GM19463 (cell line): ENCODE data around the gene LMO3.

Experiments
- ATAC-seq: cut with Tn5 transposase; IDR thresholded peaks from one replicate; pipeline ENCODE4 v1.9.1; 2021; ENCODE audit warnings: mild to moderate bottlenecking, moderate library complexity; ENCODE audit not compliant: unreplicated experiment

The LMO3 gene

GRCh38 chr12:16606117-16606200 lies at the start of gene LMO3:
Gene LMO3, minus strand, starts transcription at chr12:16606162. Its CDS starts 5,302 bp downstream, at chr12:16600860.
- no peak for ATAC-seq

GRCh38 chr12:16636435-16637055 lies 30.6 kb upstream of the LMO3 start:
- peak; percentile 87 for ATAC-seq

GRCh38 chr12:16634786-16635185 lies 28.8 kb upstream of the LMO3 start:
- no peak for ATAC-seq

GRCh38 chr12:16626991-16627390 lies 21.0 kb upstream of the LMO3 start:
- no peak for ATAC-seq

GRCh38 chr12:16622338-16622737 lies 16.4 kb upstream of the LMO3 start:
- ATAC-seq = peak; percentile 73

- no peak for ATAC-seq
These were observed 13.6 kb upstream of the LMO3 start for GRCh38 chr12:16619537-16619936.

GRCh38 chr12:16618256-16618655 lies 12.3 kb upstream of the LMO3 start:
- no peak for ATAC-seq

GRCh38 chr12:16613199-16613598 lies 7.2 kb upstream of the LMO3 start:
- no peak for ATAC-seq

- no peak for ATAC-seq
These were observed 6.7 kb upstream of the LMO3 start for GRCh38 chr12:16612647-16613046.

- peak; percentile 50 for ATAC-seq
These were observed 5.2 kb upstream of the LMO3 start for GRCh38 chr12:16611146-16611545.

GRCh38 chr12:16610743-16611142 lies 4.8 kb upstream of the LMO3 start:
- ATAC-seq = no peak

- no peak for ATAC-seq
These were observed 4.1 kb upstream of the LMO3 start for GRCh38 chr12:16610001-16610585.

- ATAC-seq = no peak
These were observed 3.1 kb upstream of the LMO3 start for GRCh38 chr12:16608946-16609539.

GRCh38 chr12:16607906-16608775 lies 2.2 kb upstream of the LMO3 start:
- no peak for ATAC-seq

- no peak for ATAC-seq
These were observed 1.0 kb upstream of the LMO3 start for GRCh38 chr12:16606991-16607390.

- ATAC-seq = peak; percentile 50
These were observed 363 bp upstream of the LMO3 start for GRCh38 chr12:16606201-16606849.

- ATAC-seq = no peak
These were observed 283 bp downstream of the LMO3 start for GRCh38 chr12:16605642-16606116.

GRCh38 chr12:16604596-16605252 lies 1.2 kb downstream of the LMO3 start:
- ATAC-seq = no peak

GRCh38 chr12:16603916-16604575 lies 1.9 kb downstream of the LMO3 start:
- ATAC-seq = no peak

- ATAC-seq = no peak
These were observed 2.6 kb downstream of the LMO3 start for GRCh38 chr12:16603260-16603915.
